K562 (cell line): ENCODE data around the gene KRT4. TPM values are rescaled to one million over a fixed set of nuclear protein-coding genes. Genes with fewer than 3 reads are reported as not detected.

Source experiments
- ATAC-seq: fragments of 200-7000 bp; cut with Tn5 transposase; 3 replicates; pipeline ENCODE4 v1.9.1; 2020; ENCODE audit warnings: moderate library complexity
- BruUV-seq: library from RNA; stranded (reverse); fragments of 400-500 nt; replicated peaks from 2 replicates; lab custom pipeline; 2021; lab: Mats Ljungman, UMichigan
- CTCF ChIA-PET: fragments of 300-600 bp; formaldehyde crosslinking; extraction: SDS; loops from one replicate; lab custom pipeline; 2021; ENCODE audit warnings: low intra/inter-chr PET ratio; lab: Yijun Ruan, JAX
- POLR2A ChIA-PET: fragments of 300-600, 350-650 bp; sonication (Branson Sonifier 250); formaldehyde crosslinking; extraction: SDS; loops from one replicate; lab custom pipeline; 2021; ENCODE audit warnings: antibody characterized with exemption, inconsistent platforms; lab: Yijun Ruan, JAX
- DNase-seq, 4 experiments: peaks; one replicate each; pipeline versions ENCODE4 v3.0.0 to v3.0.0-alpha.2; 2011 to 2018; ENCODE audit warnings: low spot score in 3 of 4, mixed read lengths in 3 of 4; ENCODE audit errors: extremely low read depth in 1 of 4
- FAIRE-seq: peaks from 2 replicates; lab custom pipeline; 2011; peaks lifted over from hg19 to GRCh38; lab: Jason Lieb, UNC
- H2AFZ ChIP-seq: 2 replicates; pipeline ENCODE4 v1.6.0; 2011; ENCODE audit warnings: low read depth, low read length, control low read depth, inconsistent platforms
- H3K27ac ChIP-seq: fragments of 200-600 bp; 3 replicates; pipeline ENCODE4 v1.8.0; 2011; ENCODE audit warnings: low read depth, mild to moderate bottlenecking, control low read depth, inconsistent platforms, low read length, moderate library complexity, mixed read lengths; ENCODE audit errors: extremely low read depth
- H3K27me3 ChIP-seq, 2 experiments: fragments of 300-600 bp in 1 of 2; 2 replicates in 1 of 2; 3 replicates in 1 of 2; pipeline versions ENCODE4 v1.6.0 to v1.8.0; 2011; ENCODE audit warnings: inconsistent platforms in 2 of 2, low read length in 2 of 2, mild to moderate bottlenecking in 1 of 2, mixed read lengths in 1 of 2, moderate library complexity in 1 of 2; ENCODE audit not compliant: control insufficient read depth in 2 of 2, insufficient read depth in 2 of 2
- H3K36me3 ChIP-seq: fragments of 300-600 bp; 3 replicates; pipeline ENCODE4 v1.8.0; 2011; ENCODE audit warnings: mild to moderate bottlenecking, low read length, inconsistent platforms; ENCODE audit not compliant: control insufficient read depth, insufficient read depth
- H3K4me1 ChIP-seq, 2 experiments: fragments of 200-600 bp in 1 of 2; replicated peaks in 1 of 2; 2 replicates in 1 of 2; 3 replicates in 1 of 2; pipeline versions ENCODE4 v1.5.1 to v1.8.0; 2011; ENCODE audit warnings: inconsistent platforms in 2 of 2, low read length in 2 of 2, mild to moderate bottlenecking in 1 of 2, mixed read lengths in 1 of 2, moderate library complexity in 1 of 2; ENCODE audit not compliant: control insufficient read depth in 2 of 2, insufficient read depth in 2 of 2
- H3K4me2 ChIP-seq: 2 replicates; pipeline ENCODE4 v1.6.1; 2011; ENCODE audit warnings: low read length, control low read depth, inconsistent platforms, mixed read lengths; ENCODE audit not compliant: insufficient read depth
- H3K4me3 ChIP-seq: fragments of 200-600 bp; sonication (generic), shearing (Covaris generic); 2 replicates; pipeline ENCODE4 v1.5.1; 2016; ENCODE audit warnings: control low read depth, inconsistent platforms
- H3K79me2 ChIP-seq: fragments of 200-600 bp; 3 replicates; pipeline ENCODE4 v1.8.0; 2011; ENCODE audit warnings: low read length, inconsistent platforms; ENCODE audit not compliant: control insufficient read depth, insufficient read depth
- H3K9ac ChIP-seq, 2 experiments: 2 replicates each; pipeline versions ENCODE4 v1.6.0 to v1.6.1; 2011; ENCODE audit warnings: low read depth in 2 of 2, low read length in 2 of 2, control low read depth in 1 of 2, inconsistent platforms in 1 of 2, mild to moderate bottlenecking in 1 of 2, mixed read lengths in 1 of 2; ENCODE audit not compliant: insufficient read depth in 1 of 2
- H3K9me1 ChIP-seq: one replicate; pipeline ENCODE4 v1.6.0; 2011; ENCODE audit warnings: inconsistent platforms, mild to moderate bottlenecking, low read length, moderate library complexity; ENCODE audit not compliant: control insufficient read depth, insufficient read depth
- H3K9me3 ChIP-seq: replicated peaks from 2 replicates; pipeline ENCODE4 v1.5.1; 2011; ENCODE audit warnings: low read depth, low read length, inconsistent platforms; ENCODE audit not compliant: control insufficient read depth, insufficient read depth
- H4K20me1 ChIP-seq: replicated peaks from 2 replicates; pipeline ENCODE4 v1.6.1; 2011; ENCODE audit warnings: low read length, inconsistent platforms, mixed read lengths; ENCODE audit not compliant: control insufficient read depth, insufficient read depth
- DPF2 ChIP-seq: fragments of 450-650 bp; IDR thresholded peaks from 2 replicates; pipeline ENCODE4 v1.6.1; 2016
- HES1 ChIP-seq: fragments of 450-650 bp; IDR thresholded peaks from 2 replicates; pipeline ENCODE4 v1.6.1; 2016; ENCODE audit warnings: low read depth, mild to moderate bottlenecking, moderate library complexity
- PHB ChIP-seq: fragments of 250-450 bp; sonication (Bioruptor Pico); IDR thresholded peaks from 2 replicates; pipeline ENCODE4 v1.5.0; 2021
- RUNX1 ChIP-seq: sonication (generic); IDR thresholded peaks from 2 replicates; pipeline ENCODE4 v1.6.1; 2016; ENCODE audit warnings: antibody characterized with exemption, low read depth
- SMARCE1 ChIP-seq: fragments of 450-650 bp; IDR thresholded peaks from 2 replicates; pipeline ENCODE4 v1.7.1; 2016; ENCODE audit warnings: mild to moderate bottlenecking
- ZEB2 ChIP-seq: fragments of 450-650 bp; IDR thresholded peaks from 2 replicates; pipeline ENCODE4 v1.6.1; 2016
- WGBS: fragments of 100-300 bp; shearing (Covaris generic); methylation state at CpG from one replicate; pipeline ENCODE4 v1.1.6; 2016; ENCODE audit warnings: low coverage, mixed read lengths; ENCODE audit not compliant: insufficient coverage; ENCODE audit errors: missing lambda C conversion rate; 5-methylcytosine and 5-hydroxymethylcytosine counted together
- in situ Hi-C: fragments of 300-500 bp; cut with MboI; formaldehyde crosslinking; loops from 4 replicates; pipeline ENCODE4 v1.15.0; 2018; ENCODE audit warnings: inconsistent platforms, mixed read lengths
- intact Hi-C: fragments of 100-400 bp; cut with micrococcal nuclease; formaldehyde crosslinking; loops from 2 replicates; pipeline ENCODE4 v1.14.2; 2022
- polyA plus RNA-seq, 8 experiments: library from polyadenylated mRNA; depleted of rRNA in 4 of 8; stranded (reverse) in 5 of 8; unstranded in 3 of 8; fragments of >200 nt; fragmentation: Nextera tagmentation in 2 of 8; fragmentation: Illumina TruSeq in 1 of 8; extraction: Ambion mirVana in 2 of 8; extraction: Trizol in 1 of 8; gene quantifications; 2 replicates each; pipeline versions ENCODE4 v1.2.1 to v1.2.3, GENCODE V29; 2011 to 2014; ENCODE audit warnings: inconsistent platforms in 1 of 8, missing spikeins in 1 of 8
- total RNA-seq, 7 experiments: library from RNA; depleted of rRNA in 6 of 7; stranded (reverse); fragments of >200 nt in 6 of 7; fragmentation: Illumina TruSeq in 2 of 7; extraction: Trizol in 2 of 7; gene quantifications; 2 replicates each; pipeline versions ENCODE4 v1.2.1 to v1.2.3, GENCODE V29; 2011 to 2021; ENCODE audit warnings: low replicate concordance in 1 of 7
- TF ChIP-seq, protein P1 (sequence below): fragments of 450-650 bp; formaldehyde crosslinking; IDR thresholded peaks from 2 replicates; pipeline ENCODE4 v1.4.0; 2020; ENCODE audit warnings: mild to moderate bottlenecking, moderate library complexity

The KRT4 gene
- total and polyA plus RNA-seq, 9 of the 15 experiments (the other 6 are each of a cell fraction or from before 2014, with no cell fraction given): not detected

- peak overlapping the region; percentile 22; the same call in 1 of the 2 replicates for H3K4me3 ChIP-seq
- peaks cover 0 to 9% of the 10 kb centered on the region in 2 experiments; a peak in 1 of 5 replicates for H3K27me3 ChIP-seq
- DNase-seq: peak in 2 of 4 experiments; percentile 26 to 39
- ChIA-PET CTCF (no interaction called here), POLR2A (no interaction called here)
- H3K9ac ChIP-seq: peak overlapping the region; percentile 37 to 85
- H2AFZ ChIP-seq: peak overlapping the region; percentile 98
- in situ Hi-C loops (no loop called here), intact Hi-C loops (no loop called here)
- BruUV-seq: no TSS peak
- H3K36me3 ChIP-seq: no peaks in the 10 kb centered on the region
- H3K9me1 ChIP-seq: no peaks in the 10 kb centered on the region
- no peaks in the 10 kb centered on the region for H3K79me2 ChIP-seq
- H3K4me2 ChIP-seq: peak overlapping the region; percentile 74
- no peak overlapping the region; the same call in 2 of the 3 replicates for H3K27ac ChIP-seq
- ATAC-seq: no peak
- TF ChIP-seq DPF2 (peak; percentile 26; the same call in 1 of the 2 replicates), RUNX1 (0 out of 2 replicates have a peak, but pooled peaks have one; percentile 1), ZEB2 (0 out of 2 replicates have a peak, but pooled peaks have one; percentile 5), PHB (CRISPR knock-in tag) (no peak), HES1 (0 out of 2 replicates have a peak, but pooled peaks have one; percentile 1), SMARCE1 (0 out of 2 replicates have a peak, but pooled peaks have one; percentile 29)
- TF ChIP-seq, protein P1, sequence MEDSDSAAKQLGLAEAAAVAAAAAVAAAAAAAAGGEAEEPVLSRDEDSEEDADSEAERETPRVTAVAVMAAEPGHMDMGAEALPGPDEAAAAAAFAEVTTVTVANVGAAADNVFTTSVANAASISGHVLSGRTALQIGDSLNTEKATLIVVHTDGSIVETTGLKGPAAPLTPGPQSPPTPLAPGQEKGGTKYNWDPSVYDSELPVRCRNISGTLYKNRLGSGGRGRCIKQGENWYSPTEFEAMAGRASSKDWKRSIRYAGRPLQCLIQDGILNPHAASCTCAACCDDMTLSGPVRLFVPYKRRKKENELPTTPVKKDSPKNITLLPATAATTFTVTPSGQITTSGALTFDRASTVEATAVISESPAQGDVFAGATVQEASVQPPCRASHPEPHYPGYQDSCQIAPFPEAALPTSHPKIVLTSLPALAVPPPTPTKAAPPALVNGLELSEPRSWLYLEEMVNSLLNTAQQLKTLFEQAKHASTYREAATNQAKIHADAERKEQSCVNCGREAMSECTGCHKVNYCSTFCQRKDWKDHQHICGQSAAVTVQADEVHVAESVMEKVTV (CRISPR knock-in tag): no peak
- WGBS: 54% methylated on average over 18 of the region's 19 CpGs
- FAIRE-seq: peak; percentile 64
- H3K4me1 ChIP-seq: peaks cover 16 to 26% of the 10 kb centered on the region in 2 experiments; a peak in 4 of 5 replicates
- no peaks in the 10 kb centered on the region for H4K20me1 ChIP-seq
- H3K9me3 ChIP-seq: no peaks in the 10 kb centered on the region
Observed at GRCh38 chr12:52790427-52791270, 23.3 kb downstream of the KRT4 start.
